ENCODE results near the gene UBAC2. TPM values are rescaled to one million over a fixed set of nuclear protein-coding genes. Genes with fewer than 3 reads are reported as not detected.

UBAC2 gene
- total RNA-seq, 1 donor from 2014 or later = 70.8 TPM

DNA sequence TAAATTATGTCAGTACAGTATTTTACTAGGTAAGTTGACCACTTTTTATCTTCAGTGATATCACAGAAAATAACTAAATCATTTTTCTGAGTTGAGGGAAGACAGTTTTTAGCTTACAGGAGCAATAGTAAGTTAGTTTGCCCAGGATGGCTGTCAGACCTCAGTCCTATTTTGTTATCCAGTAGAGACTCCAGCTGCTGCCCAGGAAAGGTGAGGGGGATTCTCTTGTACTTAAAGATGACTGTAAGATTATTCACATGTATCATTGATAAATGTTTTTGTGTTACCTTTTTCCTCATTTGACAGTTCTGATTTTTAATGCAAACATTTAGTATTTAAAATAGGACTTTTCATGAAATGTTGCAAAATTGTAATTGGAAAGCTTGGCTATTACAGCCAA lies 121.1 kb downstream of the UBAC2 start:
- H3K4me3 Mint-ChIP-seq (ENCODE audit: unreplicated experiment) = no peak overlapping the region
- H3K27me3 Mint-ChIP-seq (ENCODE audit: low read depth) = no peaks in the 10 kb centered on the region
- H3K27ac Mint-ChIP-seq (ENCODE audit: unreplicated experiment) = peak overlapping the region; percentile 73
- peaks cover 39% of the 10 kb centered on the region for H3K4me1 Mint-ChIP-seq (ENCODE audit: low read depth)
- no peak for DNase-seq (ENCODE audit: low spot score)
- TF ChIP-seq, protein P1, sequence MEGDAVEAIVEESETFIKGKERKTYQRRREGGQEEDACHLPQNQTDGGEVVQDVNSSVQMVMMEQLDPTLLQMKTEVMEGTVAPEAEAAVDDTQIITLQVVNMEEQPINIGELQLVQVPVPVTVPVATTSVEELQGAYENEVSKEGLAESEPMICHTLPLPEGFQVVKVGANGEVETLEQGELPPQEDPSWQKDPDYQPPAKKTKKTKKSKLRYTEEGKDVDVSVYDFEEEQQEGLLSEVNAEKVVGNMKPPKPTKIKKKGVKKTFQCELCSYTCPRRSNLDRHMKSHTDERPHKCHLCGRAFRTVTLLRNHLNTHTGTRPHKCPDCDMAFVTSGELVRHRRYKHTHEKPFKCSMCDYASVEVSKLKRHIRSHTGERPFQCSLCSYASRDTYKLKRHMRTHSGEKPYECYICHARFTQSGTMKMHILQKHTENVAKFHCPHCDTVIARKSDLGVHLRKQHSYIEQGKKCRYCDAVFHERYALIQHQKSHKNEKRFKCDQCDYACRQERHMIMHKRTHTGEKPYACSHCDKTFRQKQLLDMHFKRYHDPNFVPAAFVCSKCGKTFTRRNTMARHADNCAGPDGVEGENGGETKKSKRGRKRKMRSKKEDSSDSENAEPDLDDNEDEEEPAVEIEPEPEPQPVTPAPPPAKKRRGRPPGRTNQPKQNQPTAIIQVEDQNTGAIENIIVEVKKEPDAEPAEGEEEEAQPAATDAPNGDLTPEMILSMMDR (IDR thresholded peaks at IDR 0.05) = no peak
- peaks cover 2% of the 10 kb centered on the region for H3K36me3 Mint-ChIP-seq (ENCODE audit: low read depth)
- H3K9me3 Mint-ChIP-seq (ENCODE audit: low read depth) = no peaks in the 10 kb centered on the region

GRCh38 chr13:99322297-99323103 lies 121.8 kb downstream of the UBAC2 start:
- no peak for DNase-seq (ENCODE audit: low spot score)
- peak overlapping the region; percentile 73 for H3K27ac Mint-ChIP-seq (ENCODE audit: unreplicated experiment)
- H3K4me3 Mint-ChIP-seq (ENCODE audit: unreplicated experiment) = no peak overlapping the region
- peaks cover 32% of the 10 kb centered on the region for H3K4me1 Mint-ChIP-seq (ENCODE audit: low read depth)
- no peaks in the 10 kb centered on the region for H3K9me3 Mint-ChIP-seq (ENCODE audit: low read depth)
- H3K27me3 Mint-ChIP-seq (ENCODE audit: low read depth) = no peaks in the 10 kb centered on the region
- TF ChIP-seq, protein P1 (IDR thresholded peaks at IDR 0.05) = no peak
- peaks cover 2% of the 10 kb centered on the region for H3K36me3 Mint-ChIP-seq (ENCODE audit: low read depth)

DNA sequence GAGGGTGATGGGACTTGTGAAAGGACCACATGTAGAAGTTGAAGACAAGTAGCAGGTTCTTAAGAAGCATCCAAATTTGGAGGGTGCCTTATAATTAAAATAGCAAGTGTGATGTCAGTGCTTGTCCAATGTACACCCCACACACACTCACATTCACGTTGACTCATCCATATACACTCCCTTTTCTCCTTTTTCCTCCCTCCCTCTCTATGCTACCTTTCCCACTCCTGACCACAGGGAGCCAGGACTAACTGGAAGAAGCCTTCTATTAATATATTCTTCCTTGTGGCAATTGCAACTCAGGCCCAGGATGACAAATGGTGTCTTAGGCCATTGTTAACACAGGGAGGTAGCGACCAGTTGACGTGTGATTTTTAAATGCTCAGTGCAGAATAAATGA lies 122.8 kb downstream of the UBAC2 start:
- no peak for DNase-seq (ENCODE audit: low spot score)
- Mint-ChIP-seq H3K4me1 (ENCODE audit: low read depth) (peaks cover 32% of the 10 kb centered on the region), H3K9me3 (ENCODE audit: low read depth) (no peaks in the 10 kb centered on the region), H3K27me3 (ENCODE audit: low read depth) (no peaks in the 10 kb centered on the region), H3K4me3 (ENCODE audit: unreplicated experiment) (no peak overlapping the region), H3K27ac (ENCODE audit: unreplicated experiment) (no peak overlapping the region), H3K36me3 (ENCODE audit: low read depth) (peaks cover 2% of the 10 kb centered on the region)
- TF ChIP-seq, protein P1 (IDR thresholded peaks at IDR 0.05) = no peak

GRCh38 chr13:99326012-99326411 lies 125.4 kb downstream of the UBAC2 start:
- H3K36me3 Mint-ChIP-seq (ENCODE audit: low read depth) = peaks cover 8% of the 10 kb centered on the region

GRCh38 chr13:99327126-99327525 lies 126.5 kb downstream of the UBAC2 start:
- TF ChIP-seq, protein P1 (IDR thresholded peaks at IDR 0.05) = no peak
- Mint-ChIP-seq H3K27me3 (ENCODE audit: low read depth) (no peaks in the 10 kb centered on the region), H3K4me1 (ENCODE audit: low read depth) (peaks cover 15% of the 10 kb centered on the region), H3K4me3 (ENCODE audit: unreplicated experiment) (no peak overlapping the region), H3K36me3 (ENCODE audit: low read depth) (peaks cover 8% of the 10 kb centered on the region), H3K9me3 (ENCODE audit: low read depth) (no peaks in the 10 kb centered on the region), H3K27ac (ENCODE audit: unreplicated experiment) (no peak overlapping the region)
- no peak for DNase-seq (ENCODE audit: low spot score)

More at GRCh38 chr13:99326012-99326411, 125.4 kb downstream of the UBAC2 start:
- Mint-ChIP-seq H3K4me1 (ENCODE audit: low read depth) (peaks cover 19% of the 10 kb centered on the region), H3K27me3 (ENCODE audit: low read depth) (no peaks in the 10 kb centered on the region), H3K9me3 (ENCODE audit: low read depth) (no peaks in the 10 kb centered on the region), H3K4me3 (ENCODE audit: unreplicated experiment) (no peak overlapping the region), H3K27ac (ENCODE audit: unreplicated experiment) (no peak overlapping the region)
- TF ChIP-seq, protein P1 (IDR thresholded peaks at IDR 0.05) = no peak
- no peak for DNase-seq (ENCODE audit: low spot score)
